OCI-LY1 (cell line): ENCODE data around the gene PRKD2.

ENCODE experiments used
- CTCF ChIP-seq: fragments of 200-600 bp; sonication (generic), shearing (Covaris generic); IDR thresholded peaks from 2 replicates; pipeline ENCODE4 v1.5.1; 2017; ENCODE audit warnings: mild to moderate bottlenecking, antibody characterized with exemption, low read length, moderate library complexity, mixed read lengths
- EZH2 ChIP-seq: fragments of 200-600 bp; sonication (generic), shearing (Covaris generic); IDR thresholded peaks from 2 replicates; pipeline ENCODE4 v1.8.0; 2017; ENCODE audit warnings: borderline replicate concordance, mixed run types, mild to moderate bottlenecking, antibody characterized with exemption, low read length, moderate library complexity, mixed read lengths

DNA sequence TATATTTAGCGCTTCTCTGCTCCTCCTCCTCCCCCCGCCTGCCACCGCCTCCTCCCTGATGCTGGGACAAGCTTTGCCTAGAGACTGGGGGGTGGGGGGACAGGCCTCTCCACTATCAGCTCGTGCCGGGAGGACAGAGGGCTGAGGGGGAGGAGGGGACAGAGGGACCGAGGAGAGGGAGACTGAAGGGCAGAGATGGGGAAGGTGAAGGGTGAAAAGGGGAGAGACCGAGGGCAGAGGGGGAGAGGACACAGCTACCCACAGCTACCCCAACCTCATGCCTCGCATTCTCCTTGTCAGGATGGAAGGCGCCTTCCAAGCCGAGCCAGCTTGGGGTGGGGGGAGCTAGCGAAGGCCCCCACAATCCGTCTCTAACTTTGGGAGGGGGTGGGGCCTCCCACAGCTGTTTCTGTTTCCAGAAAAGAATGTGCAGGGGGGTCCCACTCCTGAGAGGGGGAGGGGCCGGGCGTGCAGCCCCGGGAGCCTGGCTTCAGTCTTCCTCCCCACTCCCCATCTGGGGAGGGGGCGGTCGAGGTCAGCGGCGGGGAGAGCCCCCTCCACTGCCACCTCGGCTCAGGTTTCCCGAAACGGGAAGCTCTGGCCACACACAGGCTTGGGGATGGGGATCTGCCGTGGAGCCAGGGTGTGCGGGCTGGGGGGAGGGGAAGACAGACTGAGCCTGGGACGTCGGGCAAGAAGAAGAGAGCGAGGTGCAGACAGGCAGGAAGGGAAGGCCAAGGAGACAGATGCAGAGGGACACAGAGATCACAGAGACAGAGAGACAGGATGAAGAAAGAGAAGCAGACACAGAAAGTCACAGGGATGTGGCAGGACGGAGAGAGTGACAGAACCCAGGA lies 57.5 kb downstream of the PRKD2 start:
- TF ChIP-seq CTCF (no peak), EZH2 (no peak)
